GM12892 (cell line): ENCODE results near the gene POLR2I.

Experiments used
- POLR2A ChIP-seq: IDR thresholded peaks from 2 replicates; pipeline ENCODE4 v1.6.1; 2011; ENCODE audit warnings: low read depth, low read length, control low read depth
- POLR2AphosphoS5 ChIP-seq: IDR thresholded peaks from 2 replicates; pipeline ENCODE4 v1.6.1; 2011; ENCODE audit warnings: low read depth, low read length, control low read depth

DNA sequence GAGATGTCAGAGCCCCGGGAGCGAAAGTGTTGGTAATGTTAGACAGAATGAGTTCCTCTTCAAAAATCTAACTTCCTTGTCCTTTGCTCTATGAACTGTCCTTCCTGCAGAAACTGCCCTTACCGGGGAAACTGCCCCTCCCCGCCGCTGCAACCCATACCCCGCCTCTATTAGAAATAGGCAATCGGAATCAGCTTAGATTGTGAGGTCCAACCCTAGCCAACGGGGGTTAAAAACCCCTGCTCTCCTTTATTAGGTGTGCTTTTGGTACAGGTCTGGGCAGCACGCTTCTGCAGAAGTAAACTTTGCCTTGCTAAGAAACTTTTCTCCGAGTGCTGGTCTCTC, 13.7 kb upstream of the POLR2I start:
- TF ChIP-seq POLR2A, result no peak
- no peak for TF ChIP-seq POLR2AphosphoS5
